HG02623 (cell line): ENCODE results near the gene LZTR1.

ENCODE experiments used
- ATAC-seq: cut with Tn5 transposase; IDR thresholded peaks from one replicate; pipeline ENCODE4 v1.9.1; 2021; ENCODE audit warnings: moderate library complexity; ENCODE audit not compliant: unreplicated experiment

The LZTR1 gene

DNA sequence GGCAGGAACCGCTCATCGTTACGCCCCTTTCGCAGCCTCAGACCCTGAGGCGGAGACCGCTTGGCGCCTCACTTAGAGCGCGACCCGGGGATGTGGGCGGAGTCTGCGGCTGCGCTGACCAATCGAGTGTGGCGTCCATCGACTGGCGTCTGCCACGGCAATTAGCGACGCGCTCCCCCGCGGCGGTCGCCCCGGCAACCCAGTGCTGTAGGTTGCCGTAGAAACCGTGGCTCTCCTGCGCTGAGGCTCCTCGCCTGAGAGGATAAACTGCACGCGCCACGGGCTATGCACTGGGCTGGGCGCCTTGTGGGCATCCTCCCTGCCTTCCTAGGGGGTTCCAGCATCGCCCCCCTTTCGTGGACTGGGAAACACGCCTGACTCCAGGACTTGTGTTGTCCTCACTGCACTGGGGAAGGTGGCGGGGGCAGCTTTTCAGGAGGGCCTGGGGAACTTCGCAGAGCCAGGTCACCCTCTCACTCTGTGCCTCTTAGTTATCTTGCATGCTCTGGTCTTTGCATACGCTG is 32.2 kb downstream of the LZTR1 start:
- peak; percentile 77 for ATAC-seq

DNA sequence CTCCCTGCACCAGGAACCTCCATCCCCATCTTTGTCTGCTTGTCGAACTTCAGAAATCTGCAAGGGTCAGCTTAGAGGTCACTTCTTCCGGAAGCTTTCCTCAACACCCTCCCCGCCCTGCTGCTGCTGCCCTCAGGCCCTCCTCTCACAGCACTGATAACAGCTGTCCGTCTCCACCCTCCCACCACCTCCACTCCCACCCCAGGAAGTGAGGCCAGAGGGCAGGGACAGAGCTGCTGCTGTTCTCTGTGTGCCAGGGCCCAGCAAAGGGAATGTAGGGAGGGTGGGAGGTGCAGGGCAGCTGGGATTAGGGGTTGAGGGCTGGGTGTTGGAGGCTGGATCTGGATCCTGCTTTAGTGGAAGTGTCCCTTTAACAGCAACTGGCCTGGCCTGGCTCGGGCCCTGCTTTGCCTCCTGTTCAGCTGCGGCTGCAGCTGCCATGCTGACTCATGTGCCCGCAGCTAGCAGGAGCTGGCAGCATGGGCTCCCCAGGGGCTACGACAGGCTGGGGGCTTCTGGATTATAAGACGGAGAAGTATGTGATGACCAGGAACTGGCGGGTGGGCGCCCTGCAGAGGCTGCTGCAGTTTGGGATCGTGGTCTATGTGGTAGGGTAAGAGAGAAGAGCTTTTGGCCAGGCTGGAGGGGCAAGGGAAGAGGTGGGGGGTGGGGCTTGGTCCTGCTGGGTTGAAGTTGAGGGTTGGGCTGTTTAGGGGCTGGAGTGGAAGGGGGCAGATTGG is 32.8 kb downstream of the LZTR1 start, which contains the start of gene P2RX6:
Gene P2RX6 (plus strand): TSS at position 440 of the 740 bp plus-strand sequence. CDS start 10 bp downstream, at position 450.
- no peak for ATAC-seq

DNA sequence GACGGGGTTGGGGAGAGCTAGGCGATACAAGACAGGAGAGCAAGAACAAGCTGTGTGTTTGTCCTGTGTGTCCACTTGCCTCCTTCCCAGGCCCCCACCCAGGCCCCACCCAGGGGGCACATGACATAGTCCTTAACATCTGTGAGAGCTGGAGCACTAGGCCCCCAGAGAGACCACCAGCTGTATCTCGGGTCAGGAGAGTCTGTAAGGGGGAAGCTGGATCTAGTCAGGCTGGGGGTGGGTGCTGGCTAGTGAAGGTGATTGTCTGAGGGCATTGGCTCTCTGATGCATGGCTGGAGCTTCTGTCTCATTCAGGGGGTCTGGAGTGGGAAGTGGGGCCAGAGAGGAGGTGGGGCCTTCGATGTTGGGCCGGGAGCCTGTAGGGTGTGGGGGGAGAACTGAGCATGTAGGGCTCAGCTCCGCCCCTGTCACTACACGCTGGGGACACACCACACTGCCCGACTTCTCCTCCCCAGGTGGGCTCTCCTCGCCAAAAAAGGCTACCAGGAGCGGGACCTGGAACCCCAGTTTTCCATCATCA is 33.4 kb downstream of the LZTR1 start:
- ATAC-seq = no peak

DNA sequence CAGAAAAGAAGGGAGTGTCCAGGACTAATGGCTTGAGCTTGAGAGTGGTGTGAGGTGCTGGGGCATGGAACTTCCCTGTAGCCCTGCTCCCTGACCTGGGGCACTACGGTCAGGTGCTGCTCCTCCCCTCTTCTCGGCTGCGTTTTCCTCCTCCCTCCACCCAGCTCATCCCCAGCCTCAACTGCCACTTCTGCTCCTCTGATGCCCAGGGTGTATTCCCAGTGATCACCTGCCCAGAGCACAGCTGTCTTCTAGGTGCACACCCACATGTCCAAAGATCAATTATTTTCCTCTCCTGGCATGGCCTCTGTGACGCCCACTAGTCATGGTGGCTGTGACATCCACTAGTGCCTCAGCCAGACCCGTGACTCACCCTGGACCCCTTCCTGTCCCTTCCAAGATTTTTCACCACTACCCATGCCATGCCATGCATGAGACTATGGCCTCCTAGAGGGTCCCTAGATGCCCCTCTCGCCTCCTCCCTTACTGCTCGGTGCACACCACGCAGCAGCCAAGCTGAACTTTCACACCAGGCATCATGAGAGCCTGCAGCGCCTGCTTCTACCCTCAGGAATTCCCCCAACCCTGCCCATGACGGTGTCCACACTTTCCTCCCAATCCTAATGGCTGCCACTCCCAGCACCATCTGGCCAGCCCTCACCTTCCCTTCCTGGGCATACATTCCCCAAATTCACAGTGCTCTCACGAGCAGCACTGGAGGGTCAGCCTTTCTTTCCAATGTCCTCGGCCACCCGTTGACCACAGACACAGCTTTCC is 34.7 kb downstream of the LZTR1 start:
- ATAC-seq = no peak

DNA sequence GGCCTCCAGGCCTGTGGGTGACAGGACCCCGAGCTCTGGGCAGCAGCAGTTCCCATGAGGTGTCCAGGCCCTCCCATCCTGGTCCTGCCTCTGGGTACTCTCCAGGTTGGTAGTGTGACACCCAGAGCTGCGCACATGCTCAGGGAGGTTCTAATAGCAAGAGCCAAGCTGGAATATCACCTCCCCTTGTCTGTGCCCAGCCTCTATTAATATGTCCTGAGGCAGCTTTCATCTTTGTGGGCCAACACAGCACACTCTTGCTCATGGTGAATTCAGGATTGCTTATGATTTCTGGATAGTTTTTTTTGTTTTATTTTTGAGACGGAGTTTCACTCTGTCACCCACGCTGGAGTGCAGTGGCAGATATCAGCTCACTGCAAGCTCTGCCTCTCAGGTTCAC is 36.2 kb downstream of the LZTR1 start:
- no peak for ATAC-seq

DNA sequence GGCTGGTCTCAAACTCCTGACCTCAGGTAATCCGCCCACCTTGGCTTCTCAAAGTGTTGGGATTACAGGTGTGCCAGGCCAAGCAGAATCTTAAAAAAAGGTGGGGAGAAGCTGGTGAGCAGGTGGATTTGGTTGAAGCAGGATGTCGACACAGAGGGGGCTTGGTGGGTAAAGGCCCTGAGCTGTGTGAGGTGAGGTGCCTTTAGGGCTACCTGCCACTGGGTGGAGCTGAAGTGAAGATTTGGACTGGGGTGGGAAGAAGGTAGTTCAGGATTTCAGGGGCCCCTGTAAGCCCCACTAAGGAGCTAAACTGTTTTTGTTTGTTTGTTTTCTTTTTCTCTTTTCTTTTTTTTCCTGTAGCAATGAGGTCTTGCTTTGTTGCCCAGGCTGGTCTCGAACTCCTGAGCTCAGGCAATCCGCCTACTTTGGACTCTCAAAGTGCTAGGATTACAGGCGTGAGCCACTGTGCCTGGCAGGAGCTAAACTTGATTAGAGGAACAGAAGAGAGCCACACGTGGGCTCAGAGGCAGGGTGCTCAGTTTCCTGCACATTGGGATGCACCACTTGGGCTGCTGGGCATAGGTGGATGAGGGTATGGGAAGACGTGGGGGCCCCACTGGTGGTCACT is 38.8 kb downstream of the LZTR1 start:
- no peak for ATAC-seq

DNA sequence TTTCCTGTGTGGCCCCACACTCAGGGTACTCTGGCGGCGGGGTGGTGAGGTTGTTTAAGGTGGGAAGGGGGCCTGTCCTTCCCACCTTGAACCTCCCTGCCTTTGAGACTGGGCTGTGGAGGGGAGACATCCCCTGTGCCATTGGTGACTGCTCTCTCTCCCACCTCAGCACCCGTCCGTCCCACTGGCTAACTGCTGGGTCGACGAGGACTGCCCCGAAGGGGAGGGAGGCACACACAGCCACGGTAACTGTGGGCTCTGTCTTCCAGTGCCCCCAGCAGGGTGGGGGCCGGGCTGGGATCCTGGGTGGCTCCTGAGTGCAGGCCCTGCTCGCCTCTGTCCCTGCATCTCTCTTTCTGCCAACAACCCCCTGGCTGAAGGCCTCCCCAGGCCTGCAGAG is 40.4 kb downstream of the LZTR1 start:
- no peak for ATAC-seq

DNA sequence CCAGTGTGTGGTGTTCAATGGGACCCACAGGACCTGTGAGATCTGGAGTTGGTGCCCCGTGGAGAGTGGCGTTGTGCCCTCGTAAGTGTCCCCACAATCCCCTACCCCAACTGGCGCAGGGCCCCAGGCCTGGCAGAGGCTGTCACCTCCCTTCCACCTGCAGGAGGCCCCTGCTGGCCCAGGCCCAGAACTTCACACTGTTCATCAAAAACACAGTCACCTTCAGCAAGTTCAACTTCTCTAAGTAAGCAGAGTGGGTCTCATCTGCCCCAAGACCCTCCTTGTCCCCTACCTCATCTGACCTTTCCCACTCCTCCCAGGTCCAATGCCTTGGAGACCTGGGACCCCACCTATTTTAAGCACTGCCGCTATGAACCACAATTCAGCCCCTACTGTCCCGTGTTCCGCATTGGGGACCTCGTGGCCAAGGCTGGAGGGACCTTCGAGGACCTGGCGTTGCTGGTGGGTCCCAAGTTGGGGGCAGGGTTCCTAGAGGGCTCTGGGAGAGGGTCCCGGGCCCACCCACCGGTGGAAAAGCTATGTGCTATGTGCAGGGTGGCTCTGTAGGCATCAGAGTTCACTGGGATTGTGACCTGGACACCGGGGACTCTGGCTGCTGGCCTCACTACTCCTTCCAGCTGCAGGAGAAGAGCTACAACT is 41.0 kb downstream of the LZTR1 start:
- ATAC-seq = no peak

DNA sequence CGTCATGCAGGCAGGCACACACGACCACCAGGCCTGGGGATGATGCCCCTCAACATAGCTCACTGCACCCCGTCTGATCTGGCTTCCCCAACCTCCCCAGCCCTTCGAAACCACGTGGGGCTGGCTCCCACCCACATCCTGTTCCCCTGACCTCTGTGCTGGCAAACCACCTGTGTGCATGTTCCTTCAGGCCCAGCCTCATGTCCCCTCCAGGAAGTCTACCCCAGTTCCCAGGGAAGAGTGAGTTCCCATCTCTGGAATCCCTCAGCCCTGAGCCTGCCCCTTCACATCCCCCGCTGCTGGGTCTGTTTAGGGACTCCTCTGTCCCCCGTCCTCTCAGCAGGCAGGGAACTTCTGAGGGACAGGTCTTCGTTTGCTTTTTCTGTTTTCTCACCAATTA is 43.2 kb downstream of the LZTR1 start:
- no peak for ATAC-seq

DNA sequence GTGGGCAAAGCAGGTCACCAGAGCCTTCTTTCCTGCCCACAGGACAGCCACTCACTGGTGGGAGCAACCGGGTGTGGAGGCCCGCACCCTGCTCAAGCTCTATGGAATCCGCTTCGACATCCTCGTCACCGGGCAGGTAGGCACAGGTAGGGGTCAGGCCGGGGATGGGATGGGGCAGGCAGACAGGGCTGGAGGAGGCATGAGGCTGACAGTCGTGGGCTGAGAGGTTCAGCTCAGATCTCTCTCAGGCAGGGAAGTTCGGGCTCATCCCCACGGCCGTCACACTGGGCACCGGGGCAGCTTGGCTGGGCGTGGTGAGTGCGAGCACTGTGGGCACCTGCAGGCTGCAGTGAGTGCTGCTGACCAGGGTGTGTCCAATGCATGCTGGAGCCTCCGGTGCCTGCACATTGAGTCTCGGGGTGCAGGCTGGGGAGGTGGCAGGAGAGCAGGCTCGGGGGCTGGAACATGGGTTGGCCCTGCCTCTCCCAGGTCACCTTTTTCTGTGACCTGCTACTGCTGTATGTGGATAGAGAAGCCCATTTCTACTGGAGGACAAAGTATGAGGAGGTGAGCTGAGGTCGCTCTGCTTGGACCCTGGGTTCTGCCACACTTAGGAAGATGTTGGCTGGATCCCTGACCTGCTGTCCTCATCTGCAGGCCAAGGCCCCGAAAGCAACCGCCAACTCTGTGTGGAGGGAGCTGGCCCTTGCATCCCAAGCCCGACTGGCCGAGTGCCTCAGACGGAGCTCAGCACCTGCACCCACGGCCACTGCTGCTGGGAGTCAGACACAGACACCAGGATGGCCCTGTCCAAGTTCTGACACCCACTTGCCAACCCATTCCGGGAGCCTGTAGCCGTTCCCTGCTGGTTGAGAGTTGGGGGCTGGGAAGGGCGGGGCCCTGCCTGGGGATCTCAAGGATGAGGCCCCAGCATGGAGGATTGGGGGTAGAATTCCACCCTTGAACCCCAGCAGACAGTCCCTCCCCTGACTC is 44.0 kb downstream of the LZTR1 start:
- ATAC-seq = no peak

DNA sequence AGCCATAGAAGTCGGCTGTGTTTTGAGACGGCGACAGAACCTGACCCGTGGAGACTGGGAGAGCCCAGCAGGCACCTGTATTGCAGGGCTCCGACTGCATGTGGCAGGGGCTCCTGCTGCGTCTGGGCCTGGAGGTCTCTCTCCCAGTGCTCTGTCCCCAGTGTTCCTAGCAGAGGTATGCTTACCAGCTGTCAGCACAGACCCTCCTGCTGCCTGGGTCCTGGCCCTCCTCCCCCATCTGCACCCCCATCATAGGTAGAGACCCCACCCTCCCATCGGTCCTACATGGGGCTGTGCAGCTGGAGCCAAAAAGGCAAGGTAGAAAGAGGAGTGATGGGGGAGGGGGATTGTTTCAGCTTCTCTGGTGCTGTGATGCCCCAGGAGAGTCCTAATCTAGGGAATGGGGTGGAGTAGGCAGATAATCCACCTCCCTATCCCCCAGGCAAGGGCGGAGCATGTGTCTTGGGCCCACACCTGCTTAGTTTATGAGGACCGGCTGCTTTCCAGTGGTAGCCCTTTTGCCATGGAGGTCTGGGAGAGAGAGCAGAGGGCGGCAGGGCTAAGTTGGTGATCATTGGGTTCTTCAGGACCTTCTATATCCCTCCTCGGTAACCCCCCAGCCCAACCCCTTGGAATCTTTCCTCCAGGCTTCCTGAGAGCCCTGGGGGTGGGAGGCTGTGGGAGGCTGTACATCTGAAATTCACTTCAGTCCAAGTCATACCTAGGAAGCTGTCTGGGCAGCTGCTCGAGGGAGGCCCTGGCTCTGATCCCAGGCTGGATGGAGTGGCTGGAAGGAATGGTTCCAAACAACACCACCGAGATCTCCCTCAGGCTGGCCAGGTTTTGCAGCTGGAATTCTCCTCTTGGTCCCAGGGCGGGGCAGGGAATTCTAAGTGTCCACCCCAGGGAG is 44.9 kb downstream of the LZTR1 start:
- ATAC-seq = no peak

DNA sequence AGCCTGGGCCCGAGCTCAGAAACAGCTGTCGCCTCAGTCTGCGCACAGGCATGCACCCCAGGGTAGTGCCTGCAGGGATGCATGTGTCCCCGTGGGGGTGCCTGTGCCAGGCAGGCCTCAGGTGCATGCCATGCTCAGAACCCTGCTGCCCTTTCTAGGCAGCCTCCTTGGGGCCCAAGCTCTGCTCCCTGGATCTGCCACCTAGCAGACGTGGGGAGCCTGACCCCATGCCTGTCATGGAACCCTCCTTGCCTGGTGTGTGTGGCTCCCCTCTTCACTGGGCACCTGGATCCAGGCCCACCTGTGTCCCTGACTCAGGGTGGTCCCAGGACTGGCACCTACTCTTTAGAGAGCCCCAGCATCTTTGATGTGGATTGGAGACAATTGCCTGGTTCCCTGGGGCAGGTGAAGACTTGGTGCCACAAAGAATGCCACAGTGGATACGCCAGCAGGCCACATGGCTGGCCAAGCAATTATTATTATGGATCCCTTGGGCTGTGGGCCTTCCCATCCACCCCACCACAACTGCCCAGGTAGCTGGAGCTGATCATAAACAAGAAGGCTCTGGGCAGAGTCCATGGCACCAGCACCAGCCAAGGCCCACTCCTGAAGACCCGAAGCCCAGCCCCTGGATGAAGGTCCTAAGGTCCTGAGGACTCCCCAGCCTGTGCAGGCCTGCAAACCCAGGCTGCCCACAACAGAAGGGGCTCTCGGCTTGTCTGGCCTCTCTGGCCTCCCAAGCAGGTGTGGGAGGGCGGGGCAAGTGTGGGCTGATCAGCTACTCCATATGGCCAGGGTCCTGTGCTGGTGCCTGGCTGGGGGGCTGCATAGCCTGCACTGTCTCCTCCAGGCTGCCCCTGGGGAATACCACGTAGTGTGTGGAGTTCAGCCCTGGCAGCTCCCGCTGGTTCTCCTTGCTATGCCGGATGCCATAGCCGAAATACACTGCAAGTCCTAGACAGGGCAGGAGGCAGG is 46.5 kb downstream of the LZTR1 start:
- no peak for ATAC-seq

DNA sequence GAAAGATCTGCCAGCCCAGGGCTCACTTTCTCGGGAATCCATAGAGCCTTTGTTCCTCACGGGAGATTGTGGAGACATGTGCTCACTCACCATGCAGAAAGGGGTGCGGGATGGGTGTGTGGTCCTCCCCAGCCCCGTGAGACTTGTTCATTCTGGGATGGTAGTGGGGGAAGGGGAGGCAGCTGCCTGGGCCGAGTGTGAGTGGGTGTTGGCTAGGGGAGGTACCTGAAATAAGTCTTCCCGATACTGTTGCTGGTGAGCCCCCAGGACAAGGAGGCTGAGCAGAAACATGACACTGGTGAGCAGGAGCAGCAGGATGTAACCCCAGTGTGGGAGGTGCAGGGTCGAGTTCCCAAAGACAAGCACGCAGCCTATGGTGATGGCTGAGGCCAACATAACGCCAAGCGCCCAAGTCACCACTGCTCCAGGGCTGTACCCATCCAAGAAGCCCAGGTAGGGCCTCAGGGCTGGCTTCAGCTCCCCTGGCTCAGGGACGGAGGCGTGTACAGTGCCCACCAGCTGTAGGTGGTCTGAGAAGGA is 47.5 kb downstream of the LZTR1 start:
- no peak for ATAC-seq

DNA sequence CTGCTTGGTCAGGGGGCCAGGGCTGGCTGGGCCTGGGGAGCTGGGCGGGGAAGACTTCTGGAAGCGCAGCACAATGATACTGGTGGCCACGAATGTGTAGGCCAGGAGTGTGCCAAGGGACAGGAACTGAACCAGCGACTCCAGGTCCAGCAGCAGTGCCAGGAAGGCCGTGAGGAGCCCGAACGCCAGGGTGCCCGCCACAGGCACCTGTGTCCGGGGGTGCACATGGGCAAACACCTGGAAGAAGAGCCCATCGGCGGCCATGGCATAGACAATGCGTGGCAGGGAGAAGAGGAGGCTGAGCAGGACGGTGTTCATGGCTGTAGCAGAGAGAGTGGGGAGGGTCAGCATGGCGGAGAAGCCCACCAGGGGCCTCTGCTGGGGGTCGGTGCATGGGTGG is 47.9 kb downstream of the LZTR1 start:
- ATAC-seq = no peak

DNA sequence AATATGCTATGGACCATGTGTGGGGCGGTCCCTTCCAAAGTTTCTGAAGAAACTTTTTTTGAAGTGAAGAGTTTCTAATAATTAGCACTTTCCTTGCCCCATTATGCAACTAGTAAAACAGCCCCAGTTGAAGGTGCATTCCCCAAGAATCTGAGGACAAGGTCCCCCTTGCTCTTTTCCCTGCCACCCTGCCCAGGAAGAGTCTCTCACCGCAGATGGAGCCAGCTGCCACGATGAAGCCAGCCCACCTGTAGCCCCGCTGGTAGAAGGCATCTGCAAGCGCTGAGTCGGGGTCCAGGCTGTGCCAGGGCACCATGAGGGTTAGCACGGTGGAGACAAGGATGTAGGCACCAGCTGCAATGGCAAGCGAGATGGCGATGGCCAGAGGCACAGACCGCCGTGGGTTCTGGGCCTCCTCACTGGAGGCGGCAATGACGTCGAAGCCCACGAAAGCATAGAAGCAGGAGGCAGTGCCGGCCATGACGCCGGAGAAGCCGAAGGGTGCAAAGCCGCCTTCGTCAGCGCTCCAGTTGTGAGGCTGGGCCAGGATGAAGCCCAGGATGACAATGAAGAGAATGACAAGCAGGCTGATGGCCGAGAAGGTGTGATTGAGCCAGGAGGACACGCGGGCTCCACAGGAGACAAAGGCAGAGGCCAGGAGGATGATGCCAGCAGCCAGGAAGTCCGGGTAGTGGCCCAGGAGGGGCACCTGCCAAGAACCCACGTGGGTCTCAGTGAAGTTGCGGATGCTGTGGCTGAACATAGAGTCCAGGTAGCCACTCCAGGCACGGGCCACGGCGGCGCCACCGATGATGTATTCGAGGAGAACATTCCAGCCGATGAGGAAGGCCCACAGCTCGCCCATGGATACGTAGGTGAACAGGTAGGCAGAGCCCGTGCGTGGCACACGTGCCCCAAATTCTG is 48.8 kb downstream of the LZTR1 start:
- ATAC-seq = no peak

DNA sequence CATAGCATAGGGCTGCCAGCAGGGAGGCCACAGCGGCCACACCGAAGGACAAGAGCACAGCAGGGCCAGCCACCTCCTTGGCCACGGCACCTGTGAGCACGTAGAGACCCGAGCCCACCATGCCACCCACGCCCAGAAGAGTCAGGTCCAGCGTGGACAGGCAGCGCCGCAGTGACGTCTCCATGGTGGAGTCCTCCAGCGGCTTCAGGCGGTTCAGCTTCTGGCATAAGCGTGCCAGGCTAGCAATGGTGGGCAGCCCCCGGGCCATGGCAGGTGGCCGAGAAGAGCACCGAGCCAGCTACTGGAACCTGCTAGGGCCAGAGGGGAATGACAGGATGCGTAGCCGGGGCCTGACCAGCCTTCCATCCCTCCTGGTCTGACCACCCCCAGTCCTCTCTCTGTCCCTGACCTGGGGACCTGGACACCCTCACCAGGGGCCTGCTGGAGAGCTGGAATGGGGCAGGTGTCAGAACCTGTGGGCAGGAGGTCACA is 49.5 kb downstream of the LZTR1 start:
- no peak for ATAC-seq
